GM10266 (cell line): ENCODE data around the gene CLEC4M.

Source experiments
- DNase-seq: peaks from one replicate; pipeline ENCODE4 v3.0.0; 2012; ENCODE audit errors: extremely low spot score
- CTCF ChIP-seq: IDR thresholded peaks from 2 replicates; pipeline ENCODE4 v1.5.1; 2012; ENCODE audit warnings: mild to moderate bottlenecking, low read depth; ENCODE audit not compliant: control insufficient read depth, insufficient read depth; ENCODE audit errors: missing control alignments

The CLEC4M gene

GRCh38 chr19:7734220-7735203 lies 28.5 kb upstream of the CLEC4M start:
- no peak for TF ChIP-seq CTCF
- DNase-seq: no peak

- TF ChIP-seq CTCF: no peak
Observed at GRCh38 chr19:7736148-7736547, 26.9 kb upstream of the CLEC4M start.

GRCh38 chr19:7737215-7737614 lies 25.8 kb upstream of the CLEC4M start:
- no peak for DNase-seq
- no peak for TF ChIP-seq CTCF

More at GRCh38 chr19:7736148-7736547, 26.9 kb upstream of the CLEC4M start:
- no peak for DNase-seq

GRCh38 chr19:7738023-7738422 lies 25.0 kb upstream of the CLEC4M start:
- DNase-seq: no peak
- TF ChIP-seq CTCF: no peak

- TF ChIP-seq CTCF: no peak
- no peak for DNase-seq
Observed at GRCh38 chr19:7739211-7739755, 23.8 kb upstream of the CLEC4M start.

- DNase-seq: no peak
- TF ChIP-seq CTCF: no peak
Observed at GRCh38 chr19:7739801-7740681, 23.0 kb upstream of the CLEC4M start.
